Gastroesophageal sphincter (tissue), 3 donors: ENCODE data around the gene NAV2.

Experiments used
- CTCF ChIP-seq, 4 experiments: fragments of 200-600 bp in 2 of 4; fragments of 450-650 bp in 2 of 4; sonication (generic) in 1 of 4; IDR thresholded peaks; one replicate each; pipeline ENCODE4 v1.5.1; 2017 to 2019; ENCODE audit warnings: antibody characterized with exemption in 4 of 4, mild to moderate bottlenecking in 2 of 4, moderate library complexity in 2 of 4
- EP300 ChIP-seq: sonication (generic); formaldehyde crosslinking; IDR thresholded peaks from one replicate; pipeline ENCODE4 v1.6.1; 2017; ENCODE audit warnings: antibody characterized with exemption, mild to moderate bottlenecking
- POLR2A ChIP-seq, 2 donors: fragments of 450-650 bp; IDR thresholded peaks; one replicate each; pipeline ENCODE4 v1.6.1; 2017; ENCODE audit warnings: antibody characterized with exemption in 2 of 2, mild to moderate bottlenecking in 2 of 2, moderate library complexity in 1 of 2

- TF ChIP-seq CTCF (IDR thresholded peaks at IDR 0.05) (no peak), POLR2A (IDR thresholded peaks at IDR 0.05) (no peak), EP300 (no peak)
These were observed 298.2 kb downstream of the NAV2 start for GRCh38 chr11:20010851-20011225.
